ENCODE measurements around the gene METTL16. TPM values are rescaled to one million over a fixed set of nuclear protein-coding genes. Genes with fewer than 3 reads are reported as not detected.

Gene METTL16
- total RNA-seq, 6 donors from 2014 or later: 20.3 to 37.2 (median 30.6) TPM

GRCh38 chr17:2377659-2378058 is 134.0 kb downstream of the METTL16 start:
- TF ChIP-seq POLR2AphosphoS5 (IDR thresholded peaks at IDR 0.05) (no peak), POLR2A (IDR thresholded peaks at IDR 0.05) (no peak), CTCF (IDR thresholded peaks at IDR 0.05) (no peak), EP300 (IDR thresholded peaks at IDR 0.05) (no peak)

GRCh38 chr17:2376107-2376506 is 135.6 kb downstream of the METTL16 start:
- Histone ChIP-seq H3K36me3 (peaks cover 4 to 96% (median 62%) of the 10 kb centered on the region in 4 donors), H3K9me3 (no peaks in the 10 kb centered on the region), H3K27me3 (no peaks in the 10 kb centered on the region), H3K4me3 (no peak overlapping the region), H3K27ac (no peak overlapping the region), H3K4me1 (peaks cover 0 to 9% (median 3%) of the 10 kb centered on the region in 4 donors)
- DNase-seq (peak in 1 of 2 donors; percentile 53), ATAC-seq (ENCODE audit: low FRiP score in 2 of 2) (no peak)
- WGBS, 2 donors: 91 to 96% methylated on average over 9 to 14 of the region's 14 CpGs
- no peak for TF ChIP-seq POLR2AphosphoS5 (IDR thresholded peaks at IDR 0.05)
- TF ChIP-seq POLR2A (IDR thresholded peaks at IDR 0.05): no peak
- no peak for TF ChIP-seq EP300 (IDR thresholded peaks at IDR 0.05)
- no peak for TF ChIP-seq CTCF (IDR thresholded peaks at IDR 0.05)

More at GRCh38 chr17:2377659-2378058, 134.0 kb downstream of the METTL16 start:
- peaks cover 4 to 82% (median 53%) of the 10 kb centered on the region in 4 donors for H3K36me3 ChIP-seq
- ATAC-seq (ENCODE audit: low FRiP score in 2 of 2) (no peak), DNase-seq (peak in 1 of 2 donors; percentile 58)
- H3K9me3 ChIP-seq: no peaks in the 10 kb centered on the region
- WGBS, 2 donors: 96 to 98% methylated on average over 9 to 10 of the region's 10 CpGs
- peaks cover 0 to 18% (median 8%) of the 10 kb centered on the region in 4 donors for H3K4me1 ChIP-seq
- H3K4me3 ChIP-seq: no peak overlapping the region
- no peaks in the 10 kb centered on the region for H3K27me3 ChIP-seq
- no peak overlapping the region for H3K27ac ChIP-seq

- 93% methylated on average over 11 to 19 of the region's 19 CpGs for WGBS, 2 donors
- H3K36me3 ChIP-seq: peaks cover 4 to 90% (median 61%) of the 10 kb centered on the region in 4 donors
- peaks cover 0 to 2% (median under 1%) of the 10 kb centered on the region in 4 donors for H3K4me1 ChIP-seq
- DNase-seq: peak in 1 of 2 donors; percentile 81
- no peak overlapping the region for H3K27ac ChIP-seq
- H3K4me3 ChIP-seq: no peak overlapping the region
- ATAC-seq (ENCODE audit: low FRiP score in 2 of 2): no peak
- no peaks in the 10 kb centered on the region for H3K27me3 ChIP-seq
- TF ChIP-seq CTCF (IDR thresholded peaks at IDR 0.05) (no peak), POLR2AphosphoS5 (IDR thresholded peaks at IDR 0.05) (no peak), POLR2A (IDR thresholded peaks at IDR 0.05) (no peak), EP300 (IDR thresholded peaks at IDR 0.05) (no peak)
- H3K9me3 ChIP-seq: no peaks in the 10 kb centered on the region
Measured at GRCh38 chr17:2375406-2375805, 136.3 kb downstream of the METTL16 start.

GRCh38 chr17:2374549-2375285 is 137.0 kb downstream of the METTL16 start:
- H3K9me3 ChIP-seq: no peaks in the 10 kb centered on the region
- peaks cover 4 to 83% (median 57%) of the 10 kb centered on the region in 4 donors for H3K36me3 ChIP-seq
- no peak for TF ChIP-seq CTCF (IDR thresholded peaks at IDR 0.05)
- DNase-seq: no peak
- no peaks in the 10 kb centered on the region for H3K4me1 ChIP-seq
- WGBS, 2 donors: 85 to 89% methylated on average over 10 to 11 of the region's 11 CpGs
- no peak overlapping the region for H3K4me3 ChIP-seq
- H3K27me3 ChIP-seq: no peaks in the 10 kb centered on the region
- no peak overlapping the region for H3K27ac ChIP-seq
- no peak for ATAC-seq (ENCODE audit: low FRiP score in 2 of 2)

DNA sequence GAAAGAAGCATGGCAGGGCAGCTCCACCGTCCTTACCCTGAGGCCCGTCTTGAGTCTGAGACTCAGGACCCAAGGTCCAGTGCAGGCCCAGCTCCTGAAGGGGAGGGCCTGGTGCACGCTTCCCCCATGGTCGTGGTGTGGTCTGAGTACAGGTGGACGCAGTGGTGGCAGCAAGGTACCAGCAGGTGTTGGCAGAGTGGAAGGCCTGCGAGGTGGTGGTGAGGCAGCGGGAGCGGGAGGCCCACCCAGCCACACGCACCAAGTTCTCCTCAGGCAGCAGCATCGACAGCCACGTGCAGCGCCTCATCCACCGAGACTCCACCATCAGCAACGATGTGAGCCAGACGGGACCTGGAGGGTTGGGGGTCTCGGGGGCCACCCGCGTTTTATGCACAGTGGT is 138.5 kb downstream of the METTL16 start:
- no peaks in the 10 kb centered on the region for H3K27me3 ChIP-seq
- DNase-seq: peak in 1 of 2 donors; percentile 69
- TF ChIP-seq EP300 (IDR thresholded peaks at IDR 0.05) (no peak), POLR2AphosphoS5 (IDR thresholded peaks at IDR 0.05) (no peak), CTCF (IDR thresholded peaks at IDR 0.05) (no peak), POLR2A (IDR thresholded peaks at IDR 0.05) (no peak)
- no peak for ATAC-seq (ENCODE audit: low FRiP score in 2 of 2)
- no peaks in the 10 kb centered on the region for H3K9me3 ChIP-seq
- H3K36me3 ChIP-seq: peaks cover 4 to 68% (median 48%) of the 10 kb centered on the region in 4 donors
- 93 to 94% methylated on average over 12 to 18 of the region's 18 CpGs for WGBS, 2 donors
- no peak overlapping the region for H3K27ac ChIP-seq
- H3K4me3 ChIP-seq: no peak overlapping the region
- no peaks in the 10 kb centered on the region for H3K4me1 ChIP-seq
